AG04449 (cell line): ENCODE data around the gene STK11.

Source experiments
- CTCF ChIA-PET: fragments of 350-600 bp; formaldehyde crosslinking; extraction: SDS; loops from one replicate; lab custom pipeline; 2021; ENCODE audit warnings: antibody characterized with exemption; lab: Yijun Ruan, JAX
- POLR2A ChIA-PET: fragments of 400-600, 350-600 bp; formaldehyde crosslinking; extraction: SDS; loops from one replicate; lab custom pipeline; 2020; ENCODE audit warnings: antibody characterized with exemption, inconsistent platforms; lab: Yijun Ruan, JAX
- DNase-seq: peaks from one replicate; pipeline ENCODE4 v3.0.0-alpha.2; 2010; ENCODE audit warnings: low read depth, low spot score
- H3K4me3 ChIP-seq: 2 replicates; pipeline ENCODE4 v1.5.1; 2011; ENCODE audit warnings: low read depth, mild to moderate bottlenecking, control low read depth, low read length
- CTCF ChIP-seq: IDR thresholded peaks from one replicate; pipeline ENCODE4 v1.5.1; 2011; ENCODE audit warnings: mild to moderate bottlenecking, moderate library complexity, low read length, control low read depth, inconsistent platforms; ENCODE audit not compliant: insufficient read depth; ENCODE audit errors: missing control alignments

The STK11 gene

GRCh38 chr19:1228161-1228957, 22.8 kb downstream of the STK11 start:
- no peak overlapping the region for H3K4me3 ChIP-seq
- CTCF ChIA-PET, result interaction anchor here (1.1 to 1.2 kb wide), 2 partner anchors 10 to 12 kb away, joined by 3 read pairs; no protein-coding TSS in a partner anchor
- POLR2A ChIA-PET, result no interaction called here
- TF ChIP-seq CTCF, result no peak
- no peak for DNase-seq

- no peak for DNase-seq
- ChIA-PET POLR2A (interaction anchor here (1.0 kb wide), 1 partner anchor 12 kb away, joined by 3 read pairs; no protein-coding TSS in a partner anchor), CTCF (interaction anchor here (1.2 kb wide), 1 partner anchor 13 kb away, joined by 3 read pairs; no protein-coding TSS in a partner anchor)
- H3K4me3 ChIP-seq, result no peak overlapping the region
- TF ChIP-seq CTCF, result no peak
These were observed 23.7 kb downstream of the STK11 start for GRCh38 chr19:1229056-1229923.

- no peak for DNase-seq
- H3K4me3 ChIP-seq, result no peak overlapping the region
- POLR2A ChIA-PET, result interaction anchor here (1.0 kb wide), 1 partner anchor 13 kb away, joined by 3 read pairs; no protein-coding TSS in a partner anchor
- no peak for TF ChIP-seq CTCF
- CTCF ChIA-PET, result interaction anchor here (1.2 kb wide), 1 partner anchor 13 kb away, joined by 3 read pairs; no protein-coding TSS in a partner anchor
These were observed 24.6 kb downstream of the STK11 start for GRCh38 chr19:1229924-1230782.

- no peak for TF ChIP-seq CTCF
- H3K4me3 ChIP-seq, result no peak overlapping the region
- CTCF ChIA-PET, result no interaction called here
- POLR2A ChIA-PET, result no interaction called here
- no peak for DNase-seq
These were observed 25.4 kb downstream of the STK11 start for GRCh38 chr19:1230783-1231489.
